Tibial nerve (tissue), 4 donors: ENCODE data around the gene CCDC88A.

ENCODE experiments used
- CTCF ChIP-seq, 5 experiments: fragments of 200-600 bp in 3 of 5; fragments of 450-650 bp in 2 of 5; sonication (generic) in 3 of 5; IDR thresholded peaks; one replicate each; pipeline ENCODE4 v1.5.1; 2016 to 2019; ENCODE audit warnings: antibody characterized with exemption in 5 of 5, mild to moderate bottlenecking in 3 of 5, moderate library complexity in 2 of 5
- EP300 ChIP-seq, 2 donors: sonication (generic); formaldehyde crosslinking; IDR thresholded peaks; one replicate each; pipeline ENCODE4 v1.6.1; 2017; ENCODE audit warnings: antibody characterized with exemption in 2 of 2, mild to moderate bottlenecking in 1 of 2
- POLR2A ChIP-seq, 2 donors: fragments of 450-650 bp; IDR thresholded peaks; one replicate each; pipeline ENCODE4 v1.6.1; 2017; ENCODE audit warnings: antibody characterized with exemption in 2 of 2, mild to moderate bottlenecking in 2 of 2, moderate library complexity in 2 of 2

GRCh38 chr2:55459279-55459678 is 39.6 kb upstream of the CCDC88A start:
- no peak for TF ChIP-seq CTCF (IDR thresholded peaks at IDR 0.05)
- TF ChIP-seq EP300 (IDR thresholded peaks at IDR 0.05), result no peak
- no peak for TF ChIP-seq POLR2A (IDR thresholded peaks at IDR 0.05)
